Neural cell (in vitro differentiated cells): ENCODE measurements around the gene CLN6.

Experiments
- CTCF ChIP-seq: fragments of 450-650 bp; IDR thresholded peaks from 2 replicates; pipeline ENCODE4 v1.5.1; 2014; ENCODE audit warnings: antibody characterized with exemption, mild to moderate bottlenecking, moderate library complexity; ENCODE audit not compliant: poor library complexity, severe bottlenecking
- POLR2AphosphoS5 ChIP-seq: IDR thresholded peaks from 2 replicates; pipeline ENCODE4 v1.6.1; 2012
- REST ChIP-seq: IDR thresholded peaks from 2 replicates; pipeline ENCODE4 v1.6.1; 2012; ENCODE audit warnings: borderline replicate concordance

DNA sequence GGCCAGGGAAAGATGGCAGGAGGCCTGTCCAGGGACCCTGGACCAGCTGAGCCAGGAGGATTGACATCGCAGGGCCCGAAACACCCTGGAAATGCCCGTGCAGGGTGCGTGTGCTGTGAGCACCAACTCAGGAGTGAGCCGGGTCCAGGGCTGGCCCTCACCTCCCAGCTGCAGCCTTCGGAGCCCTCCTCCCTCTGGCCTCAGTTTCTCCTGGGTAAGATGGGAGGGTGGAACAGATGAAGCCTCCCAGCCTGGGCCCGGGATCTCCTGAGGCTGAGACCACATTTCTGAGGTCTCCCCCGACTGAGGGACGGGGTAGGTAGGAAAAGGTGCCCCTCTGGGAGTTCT lies 19.1 kb downstream of the CLN6 start:
- TF ChIP-seq REST (no peak), POLR2AphosphoS5 (no peak), CTCF (no peak)
